DOHH2 (cell line): ENCODE measurements around the gene ANKRD16.

Experiments
- H3F3A ChIP-seq: fragments of 200-600 bp; sonication (generic), shearing (Covaris generic); 2 replicates; pipeline ENCODE4 v1.6.0; 2016; ENCODE audit warnings: antibody characterized with exemption, mild to moderate bottlenecking; ENCODE audit not compliant: control insufficient read depth, insufficient read depth
- H3K27ac ChIP-seq: fragments of 200-600 bp; sonication (generic); 2 replicates; pipeline ENCODE4 v1.5.1; 2014; ENCODE audit warnings: low read depth, mild to moderate bottlenecking, low read length, moderate library complexity
- H3K27me3 ChIP-seq: fragments of 200-600 bp; sonication (generic); 2 replicates; pipeline ENCODE4 v1.6.1; 2014; ENCODE audit warnings: mild to moderate bottlenecking, low read length, mixed read lengths; ENCODE audit not compliant: control insufficient read depth
- H3K36me3 ChIP-seq: fragments of 200-600 bp; sonication (generic); 2 replicates; pipeline ENCODE4 v1.6.1; 2014; ENCODE audit warnings: mild to moderate bottlenecking, low read length, moderate library complexity, mixed read lengths; ENCODE audit not compliant: control insufficient read depth
- H3K4me1 ChIP-seq: fragments of 200-600 bp; sonication (generic); 2 replicates; pipeline ENCODE4 v1.6.1; 2014; ENCODE audit warnings: mild to moderate bottlenecking, low read length, mixed read lengths; ENCODE audit not compliant: control insufficient read depth
- H3K4me2 ChIP-seq: fragments of 200-600 bp; sonication (generic); 2 replicates; pipeline ENCODE4 v1.6.0; 2014; ENCODE audit warnings: mild to moderate bottlenecking, low read length, moderate library complexity
- H3K4me3 ChIP-seq: fragments of 200-600 bp; sonication (generic); 2 replicates; pipeline ENCODE4 v1.5.1; 2014; ENCODE audit warnings: mild to moderate bottlenecking, low read length, mixed read lengths
- H3K79me2 ChIP-seq: fragments of 200-600 bp; sonication (generic); 2 replicates; pipeline ENCODE4 v1.6.1; 2014; ENCODE audit warnings: mild to moderate bottlenecking, low read length, mixed read lengths; ENCODE audit not compliant: control insufficient read depth
- H3K9me2 ChIP-seq: fragments of 200-600 bp; sonication (generic); replicated peaks from 2 replicates; pipeline ENCODE4 v1.6.1; 2014; ENCODE audit warnings: mild to moderate bottlenecking, low read length, mixed read lengths; ENCODE audit not compliant: control insufficient read depth
- H3K9me3 ChIP-seq: fragments of 200-600 bp; sonication (generic); 2 replicates; pipeline ENCODE4 v1.6.1; 2014; ENCODE audit warnings: antibody characterized with exemption, low read length, mixed read lengths; ENCODE audit not compliant: control insufficient read depth, insufficient read depth
- H4K20me1 ChIP-seq: fragments of 200-600 bp; sonication (generic); 2 replicates; pipeline ENCODE4 v1.6.0; 2014; ENCODE audit warnings: low read depth, mild to moderate bottlenecking, antibody characterized with exemption, low read length, moderate library complexity; ENCODE audit not compliant: control insufficient read depth, insufficient read depth
- CTCF ChIP-seq: fragments of 200-600 bp; sonication (generic); IDR thresholded peaks from one replicate; pipeline ENCODE4 v1.5.1; 2014; ENCODE audit warnings: antibody characterized with exemption, mild to moderate bottlenecking, low read depth, low read length; ENCODE audit not compliant: poor library complexity, severe bottlenecking
- EZH2phosphoT487 ChIP-seq: fragments of 200-600 bp; sonication (generic); IDR thresholded peaks from 2 replicates; pipeline ENCODE4 v1.6.1; 2017; ENCODE audit warnings: borderline replicate concordance, mild to moderate bottlenecking, antibody characterized with exemption, low read length, moderate library complexity, mixed read lengths

Gene ANKRD16

GRCh38 chr10:5935628-5936027 lies 45.9 kb upstream of the ANKRD16 start:
- H3K27ac ChIP-seq: no peak overlapping the region
- no peak overlapping the region for H3K4me2 ChIP-seq
- peaks cover 27% of the 10 kb centered on the region for H3K36me3 ChIP-seq
- no peaks in the 10 kb centered on the region for H3F3A ChIP-seq
- TF ChIP-seq CTCF (no peak), EZH2phosphoT487 (no peak)
- no peaks in the 10 kb centered on the region for H3K9me3 ChIP-seq
- no peaks in the 10 kb centered on the region for H3K27me3 ChIP-seq
- H4K20me1 ChIP-seq: no peaks in the 10 kb centered on the region
- H3K4me1 ChIP-seq: no peaks in the 10 kb centered on the region
- no peak overlapping the region for H3K4me3 ChIP-seq
- no peaks in the 10 kb centered on the region for H3K9me2 ChIP-seq
- H3K79me2 ChIP-seq: no peaks in the 10 kb centered on the region

- no peaks in the 10 kb centered on the region for H3F3A ChIP-seq
- no peaks in the 10 kb centered on the region for H3K9me2 ChIP-seq
- H3K4me3 ChIP-seq: no peak overlapping the region
- H3K9me3 ChIP-seq: no peaks in the 10 kb centered on the region
- H3K36me3 ChIP-seq: peaks cover 40% of the 10 kb centered on the region
- H3K4me2 ChIP-seq: no peak overlapping the region
- H3K4me1 ChIP-seq: no peaks in the 10 kb centered on the region
- no peak overlapping the region for H3K27ac ChIP-seq
- H3K79me2 ChIP-seq: no peaks in the 10 kb centered on the region
- no peaks in the 10 kb centered on the region for H4K20me1 ChIP-seq
- TF ChIP-seq EZH2phosphoT487: no peak
- TF ChIP-seq CTCF: no peak
- H3K27me3 ChIP-seq: no peaks in the 10 kb centered on the region
These were observed 44.3 kb upstream of the ANKRD16 start for GRCh38 chr10:5933909-5934546.

- Histone ChIP-seq H3K79me2 (no peaks in the 10 kb centered on the region), H3F3A (no peaks in the 10 kb centered on the region), H3K27ac (no peak overlapping the region), H4K20me1 (no peaks in the 10 kb centered on the region), H3K4me3 (no peak overlapping the region), H3K9me2 (no peaks in the 10 kb centered on the region), H3K9me3 (no peaks in the 10 kb centered on the region), H3K4me2 (no peak overlapping the region), H3K27me3 (no peaks in the 10 kb centered on the region), H3K36me3 (peaks cover 46% of the 10 kb centered on the region), H3K4me1 (no peaks in the 10 kb centered on the region)
- TF ChIP-seq EZH2phosphoT487 (no peak), CTCF (no peak)
These were observed 42.7 kb upstream of the ANKRD16 start for GRCh38 chr10:5932345-5932744.

- TF ChIP-seq CTCF (no peak), EZH2phosphoT487 (no peak)
- peaks cover 54% of the 10 kb centered on the region for H3K36me3 ChIP-seq
These were observed 40.6 kb upstream of the ANKRD16 start for GRCh38 chr10:5930272-5930671.

More at GRCh38 chr10:5930272-5930671, 40.6 kb upstream of the ANKRD16 start:
- Histone ChIP-seq H4K20me1 (no peaks in the 10 kb centered on the region), H3K4me3 (no peak overlapping the region), H3K79me2 (no peaks in the 10 kb centered on the region), H3K27me3 (no peaks in the 10 kb centered on the region), H3K4me2 (no peak overlapping the region), H3K27ac (no peak overlapping the region), H3K4me1 (no peaks in the 10 kb centered on the region), H3K9me3 (no peaks in the 10 kb centered on the region), H3K9me2 (no peaks in the 10 kb centered on the region), H3F3A (no peaks in the 10 kb centered on the region)
